ENCODE measurements around the gene ABHD16B.

DNA sequence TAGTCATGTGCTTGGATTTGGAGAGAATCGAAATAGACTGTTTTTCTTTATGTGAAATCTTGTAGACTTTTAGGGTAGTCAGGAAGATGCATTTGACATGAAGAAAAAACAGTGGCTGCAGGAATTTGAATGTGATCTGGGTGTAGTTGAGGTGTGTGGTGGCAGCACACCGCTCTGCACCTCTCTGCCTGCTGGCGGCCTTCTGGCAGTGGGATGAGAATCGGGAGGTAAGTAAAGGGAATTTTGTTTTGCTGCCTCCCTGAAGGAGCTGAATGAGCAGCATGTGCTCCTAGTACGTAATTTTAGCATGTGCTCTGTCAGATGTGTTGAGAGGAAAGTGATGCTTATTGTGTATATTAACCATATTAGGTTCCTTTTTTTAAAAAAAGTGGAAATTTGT lies 7.0 kb downstream of the ABHD16B start:
- TF ChIP-seq EZH2 (IDR thresholded peaks at IDR 0.05; ENCODE audit: insufficient read depth, poor library complexity, severe bottlenecking) (no peak), EZH2phosphoT487 (IDR thresholded peaks at IDR 0.05; ENCODE audit: insufficient read depth, low read depth) (no peak)

Data from GM23248 (cell line).